Adrenal gland (tissue), 5 donors: ENCODE results near the gene LPCAT4.

Experiments used
- CTCF ChIP-seq, 6 experiments: fragments of 450-650 bp in 4 of 6; fragments of 200-600 bp in 2 of 6; sonication (generic) in 1 of 6; IDR thresholded peaks; 1 replicate in 5 of 6; 2 replicates in 1 of 6; pipeline versions ENCODE4 v1.5.1 to v1.8.0; 2016 to 2021; ENCODE audit warnings: antibody characterized with exemption in 6 of 6, mild to moderate bottlenecking in 2 of 6, moderate library complexity in 1 of 6
- POLR2A ChIP-seq, 2 donors: fragments of 450-650 bp; IDR thresholded peaks; one replicate each; pipeline ENCODE4 v1.6.1; 2017; ENCODE audit warnings: antibody characterized with exemption in 2 of 2, mild to moderate bottlenecking in 2 of 2, moderate library complexity in 1 of 2
- donor health status: DM: no; HTN: no; CAD: no.

DNA sequence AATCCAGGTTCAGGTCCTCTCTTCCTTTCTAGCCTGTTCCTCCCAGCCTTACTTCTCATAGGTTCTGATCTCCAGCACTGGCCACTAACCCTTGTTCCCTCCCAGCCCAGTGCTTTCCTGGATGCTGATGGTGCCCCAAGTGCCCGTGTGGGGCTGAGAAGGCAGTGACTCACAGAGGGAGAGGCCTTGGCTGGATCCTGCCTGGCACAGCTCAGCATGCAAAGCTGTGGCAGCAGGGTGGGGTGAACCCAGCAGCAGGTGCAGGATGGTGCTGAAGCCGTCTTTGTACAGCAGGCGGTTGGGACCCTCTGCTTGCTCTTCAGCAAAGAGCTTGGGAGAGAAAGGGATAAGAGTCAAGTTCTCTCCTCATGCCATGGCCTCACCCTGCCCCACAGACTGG, 7.6 kb downstream of the LPCAT4 start:
- no peak for TF ChIP-seq POLR2A (IDR thresholded peaks at IDR 0.05)
- no peak for TF ChIP-seq CTCF (IDR thresholded peaks at IDR 0.05)
